Liver (tissue), 9 donors: ENCODE results near the gene ZNF580. TPM values are rescaled to one million over a fixed set of nuclear protein-coding genes. Genes with fewer than 3 reads are reported as not detected.
A peak's percentile ranks its signal among the peaks of the same experiment; 100 is the strongest.

Experiments used
- DNase-seq: peaks from one replicate; pipeline ENCODE4 v3.0.0-alpha.2; 2017; ENCODE audit warnings: low spot score
- H3K27ac ChIP-seq, 2 donors: one replicate each; pipeline ENCODE4 v1.7.0; 2013; ENCODE audit warnings: inconsistent platforms in 2 of 2, low read length in 2 of 2, control low read depth in 1 of 2, low read depth in 1 of 2, mild to moderate bottlenecking in 1 of 2
- H3K27me3 ChIP-seq, 4 donors: one replicate each; pipeline versions ENCODE4 v1.6.1 to v1.7.0; 2013; ENCODE audit warnings: low read length in 3 of 4, inconsistent platforms in 1 of 4, mild to moderate bottlenecking in 1 of 4, moderate library complexity in 1 of 4; ENCODE audit not compliant: control insufficient read depth in 4 of 4, insufficient read depth in 4 of 4
- H3K36me3 ChIP-seq, 4 donors: one replicate each; pipeline versions ENCODE4 v1.6.1 to v1.7.0; 2013; ENCODE audit warnings: low read length in 3 of 4, mild to moderate bottlenecking in 3 of 4, low read depth in 1 of 4, moderate library complexity in 1 of 4; ENCODE audit not compliant: control insufficient read depth in 4 of 4, insufficient read depth in 3 of 4
- H3K4me1 ChIP-seq, 4 donors: one replicate each; pipeline versions ENCODE4 v1.6.1 to v1.7.0; 2013; ENCODE audit warnings: low read length in 3 of 4, mild to moderate bottlenecking in 3 of 4, moderate library complexity in 1 of 4; ENCODE audit not compliant: control insufficient read depth in 4 of 4, insufficient read depth in 4 of 4
- H3K4me3 ChIP-seq, 3 donors: one replicate each; pipeline versions ENCODE4 v1.6.1 to v1.7.0; 2013; ENCODE audit warnings: low read length in 3 of 3, control low read depth in 1 of 3, low read depth in 1 of 3, mild to moderate bottlenecking in 1 of 3
- H3K9ac ChIP-seq, 2 donors: one replicate each; pipeline ENCODE4 v1.7.0; 2013; ENCODE audit warnings: low read length in 2 of 2, mild to moderate bottlenecking in 2 of 2, moderate library complexity in 2 of 2, control low read depth in 1 of 2, low read depth in 1 of 2
- H3K9me3 ChIP-seq, 4 donors: one replicate each; pipeline versions ENCODE4 v1.6.1 to v1.7.0; 2013; ENCODE audit warnings: low read length in 3 of 4; ENCODE audit not compliant: control insufficient read depth in 4 of 4
- EGR1 ChIP-seq, 2 donors: IDR thresholded peaks; 2 replicates each; pipeline ENCODE4 v1.6.1; 2016 to 2018; ENCODE audit warnings: antibody characterized with exemption in 2 of 2, low read depth in 2 of 2
- FOXA1 ChIP-seq: IDR thresholded peaks from 2 replicates; pipeline ENCODE4 v1.6.1; 2016; ENCODE audit warnings: antibody characterized with exemption
- FOXA2 ChIP-seq: IDR thresholded peaks from 2 replicates; pipeline ENCODE4 v1.6.1; 2016; ENCODE audit warnings: antibody characterized with exemption
- GABPA ChIP-seq, 2 donors: IDR thresholded peaks in 1 of 2; conservative IDR thresholded peaks in 1 of 2; 2 replicates each; pipeline ENCODE4 v1.6.1; 2016; ENCODE audit warnings: antibody characterized with exemption in 2 of 2, mild to moderate bottlenecking in 1 of 2, moderate library complexity in 1 of 2
- HNF4A ChIP-seq, 2 donors: conservative IDR thresholded peaks; 2 replicates each; pipeline ENCODE4 v1.6.1; 2016; ENCODE audit warnings: antibody characterized with exemption in 2 of 2, mild to moderate bottlenecking in 2 of 2
- HNF4G ChIP-seq: IDR thresholded peaks from 2 replicates; pipeline ENCODE4 v1.6.1; 2016; ENCODE audit warnings: antibody characterized with exemption
- JUND ChIP-seq, 2 donors: IDR thresholded peaks; 2 replicates each; pipeline ENCODE4 v1.6.1; 2016; ENCODE audit warnings: antibody characterized with exemption in 2 of 2
- NR2F2 ChIP-seq: IDR thresholded peaks from 2 replicates; pipeline ENCODE4 v1.6.1; 2016; ENCODE audit warnings: antibody characterized with exemption
- SP1 ChIP-seq: IDR thresholded peaks from 2 replicates; pipeline ENCODE4 v1.6.1; 2018; ENCODE audit warnings: antibody characterized with exemption, mild to moderate bottlenecking
- TAF1 ChIP-seq: conservative IDR thresholded peaks from 2 replicates; pipeline ENCODE4 v1.6.1; 2016; ENCODE audit warnings: antibody characterized with exemption, mild to moderate bottlenecking
- YY1 ChIP-seq: IDR thresholded peaks from 2 replicates; pipeline ENCODE4 v1.6.1; 2016; ENCODE audit warnings: antibody characterized with exemption, mild to moderate bottlenecking
- WGBS: extraction: QIAGEN DNeasy Blood & Tissue Kit; methylation state at CpG from one replicate; pipeline ENCODE4 v1.1.7; 2013; 5-methylcytosine and 5-hydroxymethylcytosine counted together
- polyA plus RNA-seq, 2 donors: library from polyadenylated mRNA; stranded (reverse) in 1 of 2; unstranded in 1 of 2; fragments of 200-250 nt in 1 of 2; fragments of >200 nt in 1 of 2; fragmentation: Nextera tagmentation in 1 of 2; extraction: Ambion mirVana in 1 of 2; gene quantifications; one replicate each; pipeline versions ENCODE4 v1.2.1 to v1.2.3, GENCODE V29; 2013 to 2015
- total RNA-seq, 2 donors: library from RNA; depleted of rRNA; stranded (reverse); fragments of >200 nt; gene quantifications; one replicate each; pipeline ENCODE4 v1.2.3, GENCODE V29; 2014
- TF ChIP-seq, protein P1 (sequence below): IDR thresholded peaks from 2 replicates; pipeline ENCODE4 v1.6.1; 2016; ENCODE audit warnings: antibody characterized with exemption, mild to moderate bottlenecking
- TF ChIP-seq, protein P2 (sequence below): IDR thresholded peaks from 2 replicates; pipeline ENCODE4 v1.6.1; 2016; ENCODE audit warnings: antibody characterized with exemption
- TF ChIP-seq, protein P3 (sequence below): IDR thresholded peaks from 2 replicates; pipeline ENCODE4 v1.6.1; 2016; ENCODE audit warnings: antibody characterized with exemption
- TF ChIP-seq, protein P4 (sequence below): IDR thresholded peaks from 2 replicates; pipeline ENCODE4 v1.6.1; 2016; ENCODE audit warnings: antibody characterized with exemption
- donor health status: healthy.
- donor health status: healthy.
- donor health status: healthy.
- donor health status: healthy.
- donor health status: healthy.

ZNF580 gene
- total and polyA plus RNA-seq, 4 donors: 2.6 to 5.2 (median 5.1) TPM

DNA sequence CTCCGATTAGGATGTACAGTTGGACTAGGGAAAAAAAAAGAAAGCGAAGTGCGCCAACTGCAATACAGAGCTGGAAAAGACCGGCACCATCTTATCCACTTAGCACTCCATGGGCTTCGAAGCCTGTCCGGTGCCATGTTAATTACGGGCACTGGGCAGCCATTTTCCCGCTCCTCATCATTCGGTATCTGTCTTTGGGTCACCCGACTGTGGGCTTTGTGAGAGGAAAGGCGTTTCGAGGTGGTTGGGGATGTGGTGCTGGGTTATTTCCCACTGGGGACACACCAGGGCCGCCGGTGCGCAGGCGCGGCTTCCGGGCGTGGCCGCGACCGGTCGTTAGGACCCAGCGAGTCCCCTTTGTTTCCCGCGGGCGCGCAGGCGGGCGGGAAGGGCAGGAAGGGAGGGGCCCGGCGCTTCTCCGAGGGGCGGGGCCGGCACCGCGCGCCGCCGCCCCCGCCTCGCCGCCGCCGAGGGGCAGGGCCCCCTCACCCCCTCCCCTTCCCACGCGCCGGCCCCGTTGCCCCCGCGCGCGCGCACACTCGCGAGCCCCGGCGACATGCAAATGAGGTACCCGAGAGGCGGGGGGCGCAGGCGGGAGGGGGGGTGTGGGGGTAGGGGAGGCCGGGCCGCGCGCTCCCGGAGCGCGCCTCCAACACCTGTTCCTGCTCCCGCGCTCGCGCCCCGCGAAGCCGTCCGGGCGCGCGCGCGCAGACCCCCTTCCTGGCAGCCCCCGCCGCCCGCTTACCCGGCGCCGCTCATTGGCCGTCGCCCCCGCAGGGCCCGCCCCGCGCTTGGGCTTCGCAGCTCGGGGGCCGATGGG lies 40.8 kb upstream of the ZNF580 start, which contains the start of gene ZNF524:
ZNF524 (plus strand) TSS at position 447 of the 820 bp plus-strand sequence. CDS start 1,825 bp downstream, outside the sequence.
- Histone ChIP-seq H3K27ac (peak within 1 kb of the TSS; percentile 92 to 96), H3K36me3 (peaks cover 0 to 14% (median 6%) of the 10 kb centered on the region in 4 donors), H3K27me3 (no peaks in the 10 kb centered on the region), H3K9ac (peak within 1 kb of the TSS; percentile 87 to 89), H3K4me3 (peak within 1 kb of the TSS; percentile 78 to 91 (median 85)), H3K9me3 (no peaks in the 10 kb centered on the region), H3K4me1 (peaks cover 1 to 17% (median 16%) of the 10 kb centered on the region in 4 donors)
- peak; percentile 86 for DNase-seq
- TF ChIP-seq TAF1: no peak
- TF ChIP-seq HNF4G: no peak
- TF ChIP-seq YY1: peak; percentile 99
- peak; percentile 4 for TF ChIP-seq SP1
- TF ChIP-seq, protein P1, sequence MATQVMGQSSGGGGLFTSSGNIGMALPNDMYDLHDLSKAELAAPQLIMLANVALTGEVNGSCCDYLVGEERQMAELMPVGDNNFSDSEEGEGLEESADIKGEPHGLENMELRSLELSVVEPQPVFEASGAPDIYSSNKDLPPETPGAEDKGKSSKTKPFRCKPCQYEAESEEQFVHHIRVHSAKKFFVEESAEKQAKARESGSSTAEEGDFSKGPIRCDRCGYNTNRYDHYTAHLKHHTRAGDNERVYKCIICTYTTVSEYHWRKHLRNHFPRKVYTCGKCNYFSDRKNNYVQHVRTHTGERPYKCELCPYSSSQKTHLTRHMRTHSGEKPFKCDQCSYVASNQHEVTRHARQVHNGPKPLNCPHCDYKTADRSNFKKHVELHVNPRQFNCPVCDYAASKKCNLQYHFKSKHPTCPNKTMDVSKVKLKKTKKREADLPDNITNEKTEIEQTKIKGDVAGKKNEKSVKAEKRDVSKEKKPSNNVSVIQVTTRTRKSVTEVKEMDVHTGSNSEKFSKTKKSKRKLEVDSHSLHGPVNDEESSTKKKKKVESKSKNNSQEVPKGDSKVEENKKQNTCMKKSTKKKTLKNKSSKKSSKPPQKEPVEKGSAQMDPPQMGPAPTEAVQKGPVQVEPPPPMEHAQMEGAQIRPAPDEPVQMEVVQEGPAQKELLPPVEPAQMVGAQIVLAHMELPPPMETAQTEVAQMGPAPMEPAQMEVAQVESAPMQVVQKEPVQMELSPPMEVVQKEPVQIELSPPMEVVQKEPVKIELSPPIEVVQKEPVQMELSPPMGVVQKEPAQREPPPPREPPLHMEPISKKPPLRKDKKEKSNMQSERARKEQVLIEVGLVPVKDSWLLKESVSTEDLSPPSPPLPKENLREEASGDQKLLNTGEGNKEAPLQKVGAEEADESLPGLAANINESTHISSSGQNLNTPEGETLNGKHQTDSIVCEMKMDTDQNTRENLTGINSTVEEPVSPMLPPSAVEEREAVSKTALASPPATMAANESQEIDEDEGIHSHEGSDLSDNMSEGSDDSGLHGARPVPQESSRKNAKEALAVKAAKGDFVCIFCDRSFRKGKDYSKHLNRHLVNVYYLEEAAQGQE: no peak
- no peak for TF ChIP-seq JUND (IDR thresholded peaks at IDR 0.05)
- TF ChIP-seq, protein P2, sequence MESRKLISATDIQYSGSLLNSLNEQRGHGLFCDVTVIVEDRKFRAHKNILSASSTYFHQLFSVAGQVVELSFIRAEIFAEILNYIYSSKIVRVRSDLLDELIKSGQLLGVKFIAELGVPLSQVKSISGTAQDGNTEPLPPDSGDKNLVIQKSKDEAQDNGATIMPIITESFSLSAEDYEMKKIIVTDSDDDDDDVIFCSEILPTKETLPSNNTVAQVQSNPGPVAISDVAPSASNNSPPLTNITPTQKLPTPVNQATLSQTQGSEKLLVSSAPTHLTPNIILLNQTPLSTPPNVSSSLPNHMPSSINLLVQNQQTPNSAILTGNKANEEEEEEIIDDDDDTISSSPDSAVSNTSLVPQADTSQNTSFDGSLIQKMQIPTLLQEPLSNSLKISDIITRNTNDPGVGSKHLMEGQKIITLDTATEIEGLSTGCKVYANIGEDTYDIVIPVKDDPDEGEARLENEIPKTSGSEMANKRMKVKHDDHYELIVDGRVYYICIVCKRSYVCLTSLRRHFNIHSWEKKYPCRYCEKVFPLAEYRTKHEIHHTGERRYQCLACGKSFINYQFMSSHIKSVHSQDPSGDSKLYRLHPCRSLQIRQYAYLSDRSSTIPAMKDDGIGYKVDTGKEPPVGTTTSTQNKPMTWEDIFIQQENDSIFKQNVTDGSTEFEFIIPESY: peak; percentile 6
- under 1% methylated on average over 97 of the region's 97 CpGs for WGBS

DNA sequence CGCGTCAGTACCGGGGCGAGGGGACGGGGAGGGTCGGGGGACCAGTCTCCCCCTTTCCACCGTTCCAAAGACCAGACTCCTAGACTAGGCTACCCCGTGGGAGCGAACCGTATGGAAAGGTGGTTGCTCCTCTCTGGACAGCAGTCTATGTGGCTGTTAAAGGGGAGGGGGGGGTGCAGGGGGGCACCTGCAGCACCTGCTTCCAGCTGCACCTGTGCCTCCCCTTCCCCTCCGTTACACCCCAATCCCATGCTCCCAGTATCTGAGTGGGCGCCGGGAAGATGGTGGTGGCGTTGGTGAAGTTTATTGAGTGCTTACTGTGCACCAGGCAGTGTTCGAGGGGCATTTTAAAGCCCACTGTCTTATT lies 40.2 kb upstream of the ZNF580 start:
- H3K4me1 ChIP-seq: peaks cover 1 to 17% (median 16%) of the 10 kb centered on the region in 4 donors

More for the DNA sequence above, 40.2 kb upstream of the ZNF580 start:
- H3K4me3 ChIP-seq: peak overlapping the region; percentile 49 to 85 (median 65)
- peak overlapping the region; percentile 51 to 63 for H3K9ac ChIP-seq
- H3K36me3 ChIP-seq: peaks cover 0 to 8% (median 3%) of the 10 kb centered on the region in 4 donors
- no peaks in the 10 kb centered on the region for H3K9me3 ChIP-seq
- DNase-seq: no peak
- peak overlapping the region; percentile 62 to 96 for H3K27ac ChIP-seq
- WGBS: 15% methylated on average over 15 of the region's 15 CpGs
- TF ChIP-seq, protein P3, sequence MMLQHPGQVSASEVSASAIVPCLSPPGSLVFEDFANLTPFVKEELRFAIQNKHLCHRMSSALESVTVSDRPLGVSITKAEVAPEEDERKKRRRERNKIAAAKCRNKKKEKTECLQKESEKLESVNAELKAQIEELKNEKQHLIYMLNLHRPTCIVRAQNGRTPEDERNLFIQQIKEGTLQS: no peak
- TF ChIP-seq FOXA2 (no peak), HNF4A (conservative IDR thresholded peaks at IDR 0.05) (no peak), EGR1 (IDR thresholded peaks at IDR 0.05; ENCODE audit: low read depth in 2 of 2) (no peak), TAF1 (no peak), HNF4G (no peak), GABPA (IDR thresholded peaks at IDR 0.05 in 1 of 2, conservative IDR thresholded peaks at IDR 0.05 in 1 of 2) (no peak), FOXA1 (no peak), NR2F2 (no peak), YY1 (no peak)
- TF ChIP-seq, protein P4, sequence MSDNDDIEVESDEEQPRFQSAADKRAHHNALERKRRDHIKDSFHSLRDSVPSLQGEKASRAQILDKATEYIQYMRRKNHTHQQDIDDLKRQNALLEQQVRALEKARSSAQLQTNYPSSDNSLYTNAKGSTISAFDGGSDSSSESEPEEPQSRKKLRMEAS: no peak
- TF ChIP-seq, protein P1: no peak
- no peaks in the 10 kb centered on the region for H3K27me3 ChIP-seq
